Measurements from ENCODE around the gene LCTL.

LCTL gene

GRCh38 chr15:66567897-66568296 is 2.1 kb upstream of the LCTL start:
- DNase-seq (ENCODE audit: insufficient read length, low spot score) (no peak), FAIRE-seq (no peak)

DNA sequence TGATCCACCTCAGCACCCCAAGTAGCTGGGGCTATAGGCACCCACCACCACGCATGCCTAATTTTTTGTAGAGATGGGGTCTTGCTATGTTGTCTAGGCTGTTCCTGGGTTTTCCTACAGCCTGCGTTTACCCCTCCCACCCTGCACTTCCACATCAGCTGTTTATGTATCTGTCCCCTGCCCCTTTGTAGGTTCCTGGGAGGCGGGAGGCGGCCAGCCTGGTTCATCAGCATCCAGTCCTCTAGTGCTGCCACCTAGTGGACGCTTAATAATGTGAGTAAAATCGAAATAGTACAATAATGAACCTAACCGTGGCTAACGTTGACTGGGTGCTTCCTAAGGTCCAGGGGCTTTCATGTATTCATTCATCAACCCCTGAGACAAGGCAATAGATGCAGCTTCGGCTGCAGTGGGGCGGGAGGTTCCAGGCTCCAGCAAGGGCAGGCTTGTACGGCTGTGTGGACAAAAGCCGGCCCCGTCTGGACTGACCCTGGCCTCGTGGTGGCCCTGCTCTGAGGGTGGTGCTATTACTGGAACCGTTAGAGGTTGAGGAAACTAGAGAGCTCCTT is 1.2 kb upstream of the LCTL start:
- DNase-seq (ENCODE audit: insufficient read length, low spot score): peak; percentile 78
- peak; percentile 89 for FAIRE-seq

GRCh38 chr15:66565141-66565641 is 607 bp downstream of the LCTL start:
- FAIRE-seq (no peak), DNase-seq (ENCODE audit: insufficient read length, low spot score) (no peak)

DNA sequence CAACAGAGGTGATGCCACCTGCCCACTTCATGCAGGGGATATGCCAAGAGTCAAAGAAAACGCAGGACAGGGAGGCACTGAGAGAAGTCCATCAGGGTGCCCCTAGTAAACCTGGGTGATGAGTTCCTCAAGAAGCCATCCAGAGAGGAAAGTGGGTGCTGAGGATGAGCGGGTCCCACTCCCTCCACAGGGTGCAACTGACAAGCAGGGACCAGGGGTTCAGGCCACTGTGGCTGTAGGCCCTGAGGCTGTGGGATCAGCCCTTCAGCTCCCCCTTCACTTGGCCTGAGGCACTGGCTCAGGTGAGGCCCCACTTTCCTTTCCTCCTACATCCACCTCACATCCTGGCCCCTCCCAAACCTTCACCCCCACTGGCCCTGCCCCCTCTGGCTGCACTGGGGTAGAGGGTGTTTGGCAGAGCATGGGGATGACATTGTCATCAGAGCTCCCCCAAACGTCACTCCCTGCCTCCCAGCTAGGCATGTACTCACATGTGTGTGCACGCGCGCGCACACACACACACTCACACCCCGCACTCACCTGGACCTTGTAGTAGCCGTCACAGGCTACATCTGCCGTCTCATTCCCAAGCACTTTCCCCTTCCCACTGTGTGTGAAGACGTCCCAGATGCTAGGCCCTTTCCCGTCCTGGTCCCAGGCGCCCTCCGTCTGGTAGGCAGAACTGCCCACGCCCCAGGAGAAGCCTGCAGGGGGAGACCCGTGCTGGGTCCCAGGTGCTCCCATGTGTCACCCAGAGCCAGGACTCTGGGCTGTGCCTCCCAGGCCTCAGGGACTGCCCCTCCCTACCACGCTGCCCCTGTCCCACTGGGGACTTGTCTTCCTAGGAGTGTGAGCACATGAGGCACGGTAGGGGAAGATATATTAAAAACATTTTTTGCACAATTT is 1.4 kb downstream of the LCTL start:
- no peak for DNase-seq (ENCODE audit: insufficient read length, low spot score)
- no peak for FAIRE-seq

DNA sequence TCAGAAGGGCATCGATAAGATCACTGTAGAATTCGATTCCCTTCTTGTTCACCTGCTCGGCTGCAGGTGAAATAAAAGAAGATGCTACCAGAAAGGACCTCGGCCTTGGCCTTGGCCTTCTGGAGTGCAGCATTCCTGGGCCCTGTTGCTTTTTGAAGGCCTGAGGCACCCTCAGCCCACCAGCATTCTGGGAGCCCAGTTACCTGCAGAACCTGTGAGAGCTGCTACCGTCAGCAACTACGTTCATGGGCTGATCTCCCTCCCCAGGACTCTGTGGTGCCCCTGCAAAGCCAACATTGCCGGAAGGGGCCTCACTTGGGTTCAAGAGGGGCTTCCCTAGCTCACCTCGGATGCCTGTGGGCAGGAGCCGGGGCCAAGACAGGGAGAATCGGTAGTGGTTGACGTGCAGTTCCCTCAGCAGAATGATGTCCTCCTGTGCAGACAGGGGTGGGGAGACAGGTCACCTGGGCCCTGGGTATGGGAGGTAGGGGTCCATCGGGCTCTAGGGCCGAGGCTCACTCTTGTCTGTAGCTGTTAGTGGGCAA is 2.2 kb downstream of the LCTL start:
- DNase-seq (ENCODE audit: insufficient read length, low spot score) (no peak), FAIRE-seq (no peak)

GRCh38 chr15:66563126-66563525 is 2.7 kb downstream of the LCTL start:
- DNase-seq (ENCODE audit: insufficient read length, low spot score) (no peak), FAIRE-seq (no peak)

DNA sequence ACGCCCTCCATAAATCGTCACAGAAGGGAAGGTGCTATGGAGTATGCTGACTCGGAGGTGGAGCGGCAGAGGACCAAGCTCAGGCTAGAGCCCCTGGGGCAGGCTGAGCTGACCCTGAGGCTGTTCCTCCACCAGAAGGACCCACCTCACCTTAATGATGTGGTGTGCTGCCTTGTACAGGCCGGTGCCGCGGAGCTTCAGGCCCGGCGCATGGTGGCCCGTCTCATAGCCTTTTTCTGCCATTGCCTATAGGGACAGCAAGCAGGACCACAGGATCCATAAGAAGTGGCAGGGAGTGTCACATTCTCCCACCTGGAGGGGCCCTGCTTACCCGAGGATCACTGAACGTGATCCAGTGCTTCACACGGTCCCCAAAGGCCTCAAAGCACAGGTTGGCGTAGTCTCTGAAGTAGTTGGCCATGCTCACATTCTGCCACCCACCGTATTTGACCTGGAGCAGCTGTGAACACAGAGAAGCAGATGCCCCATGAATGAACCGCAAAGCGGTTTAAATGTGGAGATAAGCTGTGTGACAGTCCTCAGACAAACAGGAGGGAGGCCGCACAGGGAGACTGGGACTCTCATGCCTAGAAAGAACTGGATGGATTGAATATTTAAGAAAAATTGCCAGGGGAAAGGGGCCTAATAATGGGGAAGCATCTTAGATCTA is 4.8 kb downstream of the LCTL start:
- no peak for FAIRE-seq
- no peak for DNase-seq (ENCODE audit: insufficient read length, low spot score)

GRCh38 chr15:66558271-66558670 is 7.5 kb downstream of the LCTL start:
- DNase-seq (ENCODE audit: insufficient read length, low spot score) (no peak), FAIRE-seq (no peak)

DNA sequence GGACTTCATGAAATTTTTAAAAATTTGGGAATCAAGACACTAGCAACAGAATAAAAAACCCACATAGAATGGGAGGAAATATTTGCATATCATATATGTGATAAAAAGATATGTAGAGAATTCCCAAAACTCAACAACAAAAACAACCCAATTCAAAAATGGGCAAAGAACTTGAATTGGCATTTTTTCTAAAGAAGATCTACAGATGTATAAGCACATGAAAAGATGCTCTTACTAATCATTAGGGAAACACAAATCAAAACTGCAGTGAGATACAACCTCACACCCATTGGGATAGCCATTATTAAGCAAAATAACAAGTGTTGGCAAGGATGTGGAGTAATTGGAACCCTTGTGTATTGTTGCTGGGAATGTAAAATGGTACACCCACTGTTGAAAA is 10.1 kb downstream of the LCTL start:
- FAIRE-seq: no peak
- DNase-seq (ENCODE audit: insufficient read length, low spot score): no peak

GRCh38 chr15:66545255-66545654 is 20.5 kb downstream of the LCTL start:
- FAIRE-seq (no peak), DNase-seq (ENCODE audit: insufficient read length, low spot score) (no peak)

GRCh38 chr15:66542896-66543295 is 22.9 kb downstream of the LCTL start:
- DNase-seq (ENCODE audit: insufficient read length, low spot score) (no peak), FAIRE-seq (no peak)

DNA sequence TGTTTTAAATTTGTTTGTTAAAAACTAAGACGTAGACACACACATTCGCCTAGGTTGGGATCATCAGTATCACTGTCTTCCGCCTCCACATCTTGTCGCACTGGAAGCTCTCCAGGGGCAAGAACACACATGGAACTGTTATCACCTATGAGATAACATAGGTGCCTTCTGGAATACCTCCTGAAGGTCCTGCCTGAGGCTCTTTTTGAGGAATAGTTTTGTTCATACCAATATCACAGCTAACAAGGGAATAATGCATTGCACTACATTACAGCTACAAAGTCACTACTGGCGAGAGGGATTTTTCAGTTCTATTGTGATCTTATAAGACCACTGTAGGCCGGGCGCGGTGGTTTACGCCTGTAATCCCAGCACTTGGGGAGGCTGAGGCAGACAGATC is 30.7 kb downstream of the LCTL start:
- FAIRE-seq (no peak), DNase-seq (ENCODE audit: insufficient read length, low spot score) (no peak)

GRCh38 chr15:66524838-66525237 is 41.0 kb downstream of the LCTL start:
- FAIRE-seq (no peak), DNase-seq (ENCODE audit: insufficient read length, low spot score) (no peak)

DNA sequence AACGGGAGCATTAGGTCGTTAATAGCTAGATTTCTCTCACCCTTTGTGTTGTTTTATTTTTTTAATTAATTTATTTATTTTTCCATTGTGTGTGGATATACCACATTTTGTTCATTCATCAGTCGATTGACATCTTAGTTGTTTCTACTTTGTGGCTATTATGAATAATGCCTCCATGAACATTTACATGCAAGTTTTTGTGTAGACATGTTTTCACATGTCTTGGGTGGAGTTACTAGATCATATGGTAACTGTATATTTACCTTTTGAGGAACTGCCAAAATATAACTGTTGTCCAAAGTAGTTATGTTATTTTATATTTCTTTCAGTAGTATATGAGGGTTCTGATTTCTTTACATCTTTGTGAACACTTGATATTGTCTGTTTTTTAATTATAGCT is 41.9 kb downstream of the LCTL start:
- FAIRE-seq: no peak

GRCh38 chr15:66515901-66516322 is 49.9 kb downstream of the LCTL start:
- DNase-seq (ENCODE audit: insufficient read length, low spot score) (no peak), FAIRE-seq (no peak)

More for the DNA sequence above, 41.9 kb downstream of the LCTL start:
- DNase-seq (ENCODE audit: insufficient read length, low spot score): no peak

GRCh38 chr15:66514586-66514985 is 51.2 kb downstream of the LCTL start:
- FAIRE-seq: no peak

GRCh38 chr15:66508293-66508883 is 57.4 kb downstream of the LCTL start:
- no peak for DNase-seq (ENCODE audit: insufficient read length, low spot score)
- FAIRE-seq: no peak

More at GRCh38 chr15:66514586-66514985, 51.2 kb downstream of the LCTL start:
- no peak for DNase-seq (ENCODE audit: insufficient read length, low spot score)

- FAIRE-seq (no peak), DNase-seq (ENCODE audit: insufficient read length, low spot score) (no peak)
Measured at GRCh38 chr15:66505818-66506217, 60.0 kb downstream of the LCTL start.

DNA sequence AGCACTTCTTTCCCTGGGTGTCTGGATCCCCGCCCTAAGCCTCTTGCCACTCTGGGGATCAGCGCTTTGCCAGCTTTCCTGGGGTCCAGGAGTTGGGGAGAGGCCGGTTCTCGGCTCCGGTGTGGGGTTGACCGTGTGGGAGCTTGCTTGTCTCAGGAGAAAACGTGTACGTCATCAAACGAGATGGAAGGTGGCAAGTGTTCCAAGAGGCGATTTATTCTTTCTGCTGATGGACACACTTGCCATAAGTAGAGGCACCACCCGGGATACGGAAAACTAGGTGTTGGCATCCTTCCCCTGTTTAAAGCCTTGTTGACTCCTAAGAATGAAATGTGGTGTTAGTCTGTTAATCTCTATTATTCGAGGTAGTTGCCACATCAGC is 60.4 kb downstream of the LCTL start:
- FAIRE-seq (no peak), DNase-seq (ENCODE audit: insufficient read length, low spot score) (peak; percentile 27)

DNA sequence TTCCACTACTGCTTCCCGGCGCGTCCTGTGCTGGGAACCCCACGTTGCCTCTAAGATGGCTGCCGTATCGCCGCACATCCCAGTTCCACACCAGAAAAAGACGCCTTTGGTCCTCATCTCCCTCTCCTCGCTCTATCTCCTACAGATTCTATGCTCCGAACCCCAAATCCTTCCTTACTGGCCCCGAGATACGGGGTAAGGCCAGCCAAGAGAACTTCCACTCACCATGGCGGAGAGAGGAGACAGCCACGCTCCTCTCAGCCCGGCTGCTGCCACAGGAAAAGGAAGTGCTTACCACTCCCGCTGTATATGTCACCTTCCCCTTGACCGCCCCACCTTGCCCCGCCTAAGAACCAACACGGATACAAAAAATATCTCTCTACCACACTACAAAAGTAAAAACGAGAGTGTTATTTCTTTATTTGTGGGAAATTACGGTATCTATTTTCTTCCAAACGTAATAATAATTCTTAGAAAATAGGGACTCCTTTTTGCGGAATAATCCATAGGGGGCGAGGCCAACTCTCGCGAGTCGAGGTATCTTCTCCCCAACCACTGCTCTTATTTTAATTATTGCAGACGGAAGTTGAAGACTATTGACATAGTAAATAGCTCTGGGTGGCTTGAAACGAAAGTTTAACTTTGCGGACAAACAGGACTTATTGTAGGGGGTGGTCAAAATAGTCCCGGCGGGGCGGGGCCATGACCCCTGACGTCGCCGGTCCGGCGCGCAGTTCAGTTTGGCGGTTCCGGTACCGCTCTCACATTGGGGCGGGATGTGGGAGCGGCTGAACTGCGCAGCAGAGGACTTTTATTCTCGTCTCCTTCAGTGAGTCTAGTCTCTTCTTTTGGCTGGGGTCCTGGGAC is 61.0 kb downstream of the LCTL start, which contains the start of the genes RPL4 and ZWILCH:
TSS of gene RPL4 (minus strand) at position 293 of the 867 bp plus-strand sequence. CDS start at position 228, 65 bp downstream.
TSS of gene ZWILCH (plus strand) at position 764 of the 867 bp plus-strand sequence. CDS start at position 777, 13 bp downstream.
- FAIRE-seq (no peak), DNase-seq (ENCODE audit: insufficient read length, low spot score) (peak; percentile 64)
